Measurements from ENCODE around the gene TBC1D14. TPM values are rescaled to one million over a fixed set of nuclear protein-coding genes. Genes with fewer than 3 reads are reported as not detected.

Gene TBC1D14
- total and polyA plus RNA-seq, 10 of the 15 experiments (the other 5 are each of a cell fraction or from before 2014, with no cell fraction given): 0.87 to 39.3 (median 30.1) TPM

- Histone ChIP-seq H3K9ac (ENCODE audit: control insufficient read depth, insufficient read depth, low read length) (no peak overlapping the region), H3K4me1 (ENCODE audit: control insufficient read depth, insufficient read depth, low read length) (peaks cover 46% of the 10 kb centered on the region), H3K9me3 (replicated peaks; ENCODE audit: control insufficient read depth, insufficient read depth, low read length) (no peaks in the 10 kb centered on the region), H3K79me2 (ENCODE audit: control insufficient read depth, insufficient read depth, low read length) (peaks cover 7% of the 10 kb centered on the region), H3K27ac (ENCODE audit: control insufficient read depth, insufficient read depth) (no peak overlapping the region), H3K4me3 (no peak overlapping the region), H3K36me3 (ENCODE audit: control insufficient read depth in 2 of 2, insufficient read depth in 2 of 2, low read length in 1 of 2) (peaks cover 0 to 3% of the 10 kb centered on the region in 2 experiments; a peak in 2 of 4 replicates), H2AFZ (ENCODE audit: control insufficient read depth, low read depth, low read length) (no peak overlapping the region), H3K27me3 (replicated peaks in 1 of 2; ENCODE audit: control insufficient read depth in 2 of 2, insufficient read depth in 2 of 2, low read length in 1 of 2) (no peaks in the 10 kb centered on the region), H4K20me1 (ENCODE audit: control insufficient read depth, insufficient read depth) (no peaks in the 10 kb centered on the region), H3K4me2 (ENCODE audit: control insufficient read depth, insufficient read depth) (no peak overlapping the region)
- BruUV-seq (replicated peaks): no TSS peak
- no peak for FAIRE-seq
- ChIA-PET RAD21 (ENCODE audit: unreplicated experiment) (no interaction called here), CTCF (interaction anchor here (1.0 to 1.1 kb wide), 2 partner anchors 9 to 31 kb away, joined by 3 to 4 read pairs; no protein-coding TSS in a partner anchor), SMC1A (ENCODE audit: uncharacterized antibody, unreplicated experiment) (interaction anchor here (1.3 kb wide), 1 partner anchor 12 kb away, joined by 3 read pairs; no protein-coding TSS in a partner anchor), POLR2A (interaction anchor here (0.5 to 2.0 kb wide), 3 partner anchors 22 to 105 kb away, joined by 3 to 6 read pairs (median 4); no protein-coding TSS in a partner anchor)
- DNase-seq (ENCODE audit: low read depth, low spot score): no peak
- WGBS (ENCODE audit: insufficient coverage, insufficient replicate concordance, low lambda C conversion rate, missing lambda C conversion rate): 89% methylated on average over 16 of the region's 16 CpGs
- intact Hi-C loops (cut with micrococcal nuclease; ENCODE audit: unreplicated experiment) (no loop called here), in situ Hi-C loops (cut with MboI) (no loop called here)
- ATAC-seq: no peak
- no peak for TF ChIP-seq FOS (IDR thresholded peaks at IDR 0.05; ENCODE audit: borderline replicate concordance, extremely low read depth, insufficient read length)
Observed at GRCh38 chr4:6943885-6944225, 34.2 kb downstream of the TBC1D14 start.

- ATAC-seq (no peak), DNase-seq (ENCODE audit: low read depth, low spot score) (no peak), FAIRE-seq (no peak)
- WGBS (ENCODE audit: insufficient coverage, insufficient replicate concordance, low lambda C conversion rate, missing lambda C conversion rate): 91% methylated on average over 20 of the region's 20 CpGs
- Histone ChIP-seq H3K27me3 (replicated peaks in 1 of 2; ENCODE audit: control insufficient read depth in 2 of 2, insufficient read depth in 2 of 2, low read length in 1 of 2) (no peaks in the 10 kb centered on the region), H3K4me2 (ENCODE audit: control insufficient read depth, insufficient read depth) (no peak overlapping the region), H3K79me2 (ENCODE audit: control insufficient read depth, insufficient read depth, low read length) (peaks cover 4% of the 10 kb centered on the region), H3K36me3 (ENCODE audit: control insufficient read depth in 2 of 2, insufficient read depth in 2 of 2, low read length in 1 of 2) (peaks cover 0 to 3% of the 10 kb centered on the region in 2 experiments; a peak in 2 of 4 replicates), H3K9ac (ENCODE audit: control insufficient read depth, insufficient read depth, low read length) (no peak overlapping the region), H3K9me3 (replicated peaks; ENCODE audit: control insufficient read depth, insufficient read depth, low read length) (no peaks in the 10 kb centered on the region), H3K27ac (ENCODE audit: control insufficient read depth, insufficient read depth) (no peak overlapping the region), H2AFZ (ENCODE audit: control insufficient read depth, low read depth, low read length) (no peak overlapping the region), H3K4me1 (ENCODE audit: control insufficient read depth, insufficient read depth, low read length) (peaks cover 40% of the 10 kb centered on the region), H4K20me1 (ENCODE audit: control insufficient read depth, insufficient read depth) (no peaks in the 10 kb centered on the region), H3K4me3 (no peak overlapping the region)
- no peak for TF ChIP-seq ATF3 (IDR thresholded peaks at IDR 0.05; ENCODE audit: borderline replicate concordance, extremely low read depth, low read depth, low read length)
- no peak for TF ChIP-seq POLR2A (IDR thresholded peaks at IDR 0.05; ENCODE audit: low read depth, low read length)
- no peak for TF ChIP-seq USF2 (IDR thresholded peaks at IDR 0.05; ENCODE audit: borderline replicate concordance, low read depth, low read length)
- TF ChIP-seq SIN3A (IDR thresholded peaks at IDR 0.05; ENCODE audit: low read depth, low read length): no peak
- TF ChIP-seq NRF1 (conservative IDR thresholded peaks at IDR 0.05; ENCODE audit: low read depth, low read length): no peak
- no peak for TF ChIP-seq ZNF217 (IDR thresholded peaks at IDR 0.05)
- no peak for TF ChIP-seq SIX5 (IDR thresholded peaks at IDR 0.05; ENCODE audit: low read depth, low read length, severe bottlenecking)
- no peak for TF ChIP-seq YY1 (IDR thresholded peaks at IDR 0.05; ENCODE audit: low read depth, low read length)
- no peak for TF ChIP-seq IKZF1 (conservative IDR thresholded peaks at IDR 0.05)
- intact Hi-C loops (cut with micrococcal nuclease; ENCODE audit: unreplicated experiment): no loop called here
- in situ Hi-C loops (cut with MboI): no loop called here
- CTCF ChIA-PET: interaction anchor here (0.6 to 2.5 kb wide), 6 partner anchors 10 to 45 kb away, joined by 3 to 9 read pairs (median 4); partner anchors contain the start of gene TBC1D14
- POLR2A ChIA-PET: interaction anchor here (0.6 kb wide), 1 partner anchor 45 kb away, joined by 4 read pairs; no protein-coding TSS in a partner anchor
- RAD21 ChIA-PET (ENCODE audit: unreplicated experiment): no interaction called here
- SMC1A ChIA-PET (ENCODE audit: uncharacterized antibody, unreplicated experiment): interaction anchor here (1.3 kb wide), 1 partner anchor 11 kb away, joined by 3 read pairs; no protein-coding TSS in a partner anchor
- no TSS peak for BruUV-seq (replicated peaks)
Observed at GRCh38 chr4:6944301-6945051, 34.9 kb downstream of the TBC1D14 start.
